Choroid plexus epithelial cell (primary cell): ENCODE data around the gene PATZ1.

Source experiments
- DNase-seq: peaks from one replicate; pipeline ENCODE4 v3.0.0-alpha.2; 2010; ENCODE audit warnings: low read depth
- H3K4me3 ChIP-seq: 2 replicates; pipeline ENCODE4 v1.5.1; 2011; ENCODE audit warnings: low read depth, mild to moderate bottlenecking, control low read depth, low read length, moderate library complexity
- CTCF ChIP-seq: conservative IDR thresholded peaks from 2 replicates; pipeline ENCODE4 v1.5.1; 2011; ENCODE audit warnings: low read depth, mild to moderate bottlenecking, control low read depth, inconsistent platforms, low read length, moderate library complexity

Gene PATZ1

GRCh38 chr22:31287818-31288495, 58.2 kb downstream of the PATZ1 start:
- no peak for DNase-seq
- no peak for TF ChIP-seq CTCF
- no peak overlapping the region for H3K4me3 ChIP-seq

GRCh38 chr22:31286360-31287255, 59.5 kb downstream of the PATZ1 start:
- peak; percentile 79 for DNase-seq
- no peak for TF ChIP-seq CTCF
- H3K4me3 ChIP-seq: no peak overlapping the region

- H3K4me3 ChIP-seq: no peak overlapping the region
- no peak for TF ChIP-seq CTCF
- no peak for DNase-seq
Observed at GRCh38 chr22:31284281-31285155, 61.6 kb downstream of the PATZ1 start.

GRCh38 chr22:31282748-31283468, 63.2 kb downstream of the PATZ1 start:
- no peak for TF ChIP-seq CTCF
- no peak overlapping the region for H3K4me3 ChIP-seq
- DNase-seq: no peak

GRCh38 chr22:31281733-31282132, 64.4 kb downstream of the PATZ1 start:
- no peak for TF ChIP-seq CTCF
- peak; percentile 66 for DNase-seq
- H3K4me3 ChIP-seq: no peak overlapping the region

GRCh38 chr22:31279821-31280505, 66.2 kb downstream of the PATZ1 start:
- H3K4me3 ChIP-seq: no peak overlapping the region
- TF ChIP-seq CTCF: no peak
- DNase-seq: no peak
